ENCODE results near the gene C1QTNF9. TPM values are rescaled to one million over a fixed set of nuclear protein-coding genes. Genes with fewer than 3 reads are reported as not detected.

Gene C1QTNF9
- total and polyA plus RNA-seq, 7 donors: 0.25 to 4.6 (median 2.9) TPM

DNA sequence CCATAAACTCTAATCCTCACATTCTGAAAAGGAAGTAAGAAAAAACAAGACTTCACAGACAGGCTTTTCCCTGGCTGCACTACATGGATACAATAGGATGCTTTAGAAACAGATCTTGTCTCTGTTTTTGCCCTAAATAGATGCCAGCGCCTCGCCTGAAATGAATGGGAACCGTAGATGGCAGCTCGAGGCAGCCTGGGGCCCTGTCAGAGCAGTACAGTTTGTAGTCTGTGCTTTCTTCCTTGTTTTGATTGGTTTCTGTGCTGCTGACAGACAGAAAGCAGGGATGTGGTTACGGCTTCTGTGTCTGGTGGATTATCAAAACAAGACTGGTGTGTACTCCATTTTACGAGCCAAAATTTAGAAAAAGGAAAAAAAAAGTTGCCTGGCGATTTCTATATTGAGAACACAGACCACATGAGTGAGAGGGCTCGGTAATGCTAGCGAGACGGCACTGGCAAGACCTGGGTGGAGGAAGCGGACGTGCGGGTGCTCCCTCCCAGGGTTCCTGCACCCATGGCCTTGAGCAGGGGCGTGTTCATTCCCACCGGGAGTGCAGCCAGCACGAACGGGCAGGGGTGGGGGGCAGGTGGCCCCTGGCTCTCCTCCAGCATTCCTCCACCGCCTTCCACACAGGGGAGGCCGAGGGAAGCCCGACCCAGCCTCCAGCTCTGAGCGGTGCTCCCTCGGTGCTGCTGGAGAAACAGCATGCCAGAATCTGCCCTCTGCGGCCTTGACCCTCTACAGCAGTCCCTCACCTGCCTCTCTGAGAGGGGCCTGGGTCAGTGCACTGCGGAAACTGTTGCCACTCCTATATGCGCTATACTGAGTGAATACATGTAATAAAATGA lies 37.6 kb upstream of the C1QTNF9 start:
- Histone ChIP-seq H3K36me3 (ENCODE audit: insufficient read depth in 1 of 2, low read depth in 1 of 2) (no peaks in the 10 kb centered on the region), H3K27me3 (ENCODE audit: insufficient read depth in 3 of 3, low read length in 2 of 3) (peaks cover 0 to 8% (median 4%) of the 10 kb centered on the region in 3 donors), H3K27ac (peak overlapping the region; percentile 68), H3K4me1 (no peaks in the 10 kb centered on the region), H3K9me3 (no peaks in the 10 kb centered on the region), H3K4me3 (peak overlapping the region; percentile 53)
- intact Hi-C loops (cut with DNase I): no loop called here
- WGBS, 3 donors: 19 to 36% (median 19%) methylated on average over 25 of the region's 25 CpGs
- ATAC-seq (peak; percentile 32 to 74 (median 48)), DNase-seq (peak; percentile 48 to 71)
- TF ChIP-seq, protein P1, sequence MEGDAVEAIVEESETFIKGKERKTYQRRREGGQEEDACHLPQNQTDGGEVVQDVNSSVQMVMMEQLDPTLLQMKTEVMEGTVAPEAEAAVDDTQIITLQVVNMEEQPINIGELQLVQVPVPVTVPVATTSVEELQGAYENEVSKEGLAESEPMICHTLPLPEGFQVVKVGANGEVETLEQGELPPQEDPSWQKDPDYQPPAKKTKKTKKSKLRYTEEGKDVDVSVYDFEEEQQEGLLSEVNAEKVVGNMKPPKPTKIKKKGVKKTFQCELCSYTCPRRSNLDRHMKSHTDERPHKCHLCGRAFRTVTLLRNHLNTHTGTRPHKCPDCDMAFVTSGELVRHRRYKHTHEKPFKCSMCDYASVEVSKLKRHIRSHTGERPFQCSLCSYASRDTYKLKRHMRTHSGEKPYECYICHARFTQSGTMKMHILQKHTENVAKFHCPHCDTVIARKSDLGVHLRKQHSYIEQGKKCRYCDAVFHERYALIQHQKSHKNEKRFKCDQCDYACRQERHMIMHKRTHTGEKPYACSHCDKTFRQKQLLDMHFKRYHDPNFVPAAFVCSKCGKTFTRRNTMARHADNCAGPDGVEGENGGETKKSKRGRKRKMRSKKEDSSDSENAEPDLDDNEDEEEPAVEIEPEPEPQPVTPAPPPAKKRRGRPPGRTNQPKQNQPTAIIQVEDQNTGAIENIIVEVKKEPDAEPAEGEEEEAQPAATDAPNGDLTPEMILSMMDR (IDR thresholded peaks at IDR 0.05): no peak

DNA sequence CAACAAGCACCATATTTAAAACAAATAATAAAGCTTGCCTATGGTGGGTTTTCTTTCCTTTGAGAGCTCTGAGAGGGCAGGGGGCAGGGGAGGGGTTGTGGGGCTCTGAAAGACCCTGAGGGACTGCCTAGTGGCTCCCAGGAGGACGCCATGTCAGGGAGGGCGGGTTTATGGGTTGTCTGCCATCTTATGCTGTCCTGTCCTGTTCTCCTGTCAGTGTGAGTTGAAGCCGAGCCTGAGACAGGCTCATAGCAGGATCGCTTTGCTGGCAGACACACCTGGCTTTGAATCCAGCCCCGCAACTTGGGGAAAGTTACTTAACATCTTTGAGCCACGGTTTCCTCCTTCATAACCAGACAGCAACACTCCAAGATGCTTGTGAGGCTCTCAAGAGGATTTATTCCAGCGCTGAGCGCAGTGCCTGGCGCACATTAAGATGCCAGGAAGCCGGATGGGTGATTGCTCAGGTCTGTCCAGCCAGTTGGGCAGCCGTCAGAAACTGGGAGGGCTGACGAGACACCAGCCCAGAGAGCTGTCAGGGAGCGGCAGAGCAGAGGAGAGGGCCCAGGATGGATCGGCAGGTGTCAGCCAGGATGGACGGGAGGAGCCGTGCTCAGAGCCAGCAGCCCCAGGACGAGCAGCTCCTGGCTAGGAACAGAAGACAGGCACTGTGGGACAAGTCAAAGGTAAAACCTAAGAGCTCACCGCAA lies 36.8 kb upstream of the C1QTNF9 start:
- H3K4me3 ChIP-seq: peak overlapping the region; percentile 53
- H3K9me3 ChIP-seq: no peaks in the 10 kb centered on the region
- H3K27me3 ChIP-seq (ENCODE audit: insufficient read depth in 3 of 3, low read length in 2 of 3): peaks cover 0 to 8% (median 4%) of the 10 kb centered on the region in 3 donors
- 33 to 43% (median 41%) methylated on average over 18 of the region's 18 CpGs for WGBS, 3 donors
- peak in 1 of 2 donors; percentile 31 for DNase-seq
- H3K27ac ChIP-seq: peak overlapping the region; percentile 68
- H3K36me3 ChIP-seq (ENCODE audit: insufficient read depth in 1 of 2, low read depth in 1 of 2): no peaks in the 10 kb centered on the region
- H3K4me1 ChIP-seq: no peaks in the 10 kb centered on the region
- intact Hi-C loops (cut with DNase I): no loop called here
- TF ChIP-seq, protein P1 (IDR thresholded peaks at IDR 0.05): no peak
- ATAC-seq: peak in 1 of 4 donors; percentile 61

DNA sequence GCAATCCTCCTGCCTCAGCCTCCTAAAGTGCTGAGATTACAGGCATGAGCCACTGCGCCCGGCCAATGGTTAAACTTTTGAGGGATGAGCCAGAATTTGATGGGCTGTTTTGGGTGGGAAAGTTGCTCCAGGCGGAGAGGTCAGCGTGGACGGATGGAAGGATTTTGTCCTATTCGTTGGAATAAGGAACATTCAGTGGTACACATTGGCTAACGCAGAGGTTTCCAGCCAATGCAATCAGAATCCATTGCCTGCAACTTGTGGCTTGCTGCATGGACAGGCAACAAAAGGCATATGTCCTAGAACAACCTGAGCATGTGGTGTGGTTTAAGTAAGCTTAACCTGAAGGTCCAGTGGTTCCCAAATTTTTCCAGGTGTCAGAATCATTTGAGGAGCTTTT lies 35.5 kb upstream of the C1QTNF9 start:
- TF ChIP-seq, protein P1 (IDR thresholded peaks at IDR 0.05): no peak
- intact Hi-C loops (cut with DNase I): no loop called here
- H3K27ac ChIP-seq: no peak overlapping the region
- H3K9me3 ChIP-seq: no peaks in the 10 kb centered on the region
- no peaks in the 10 kb centered on the region for H3K4me1 ChIP-seq
- DNase-seq: no peak
- peaks cover 0 to 8% (median 4%) of the 10 kb centered on the region in 3 donors for H3K27me3 ChIP-seq (ENCODE audit: insufficient read depth in 3 of 3, low read length in 2 of 3)
- WGBS, 3 donors: 91 to 93% (median 92%) methylated on average over 7 of the region's 7 CpGs
- no peak overlapping the region for H3K4me3 ChIP-seq
- no peaks in the 10 kb centered on the region for H3K36me3 ChIP-seq (ENCODE audit: insufficient read depth in 1 of 2, low read depth in 1 of 2)
- ATAC-seq: no peak

DNA sequence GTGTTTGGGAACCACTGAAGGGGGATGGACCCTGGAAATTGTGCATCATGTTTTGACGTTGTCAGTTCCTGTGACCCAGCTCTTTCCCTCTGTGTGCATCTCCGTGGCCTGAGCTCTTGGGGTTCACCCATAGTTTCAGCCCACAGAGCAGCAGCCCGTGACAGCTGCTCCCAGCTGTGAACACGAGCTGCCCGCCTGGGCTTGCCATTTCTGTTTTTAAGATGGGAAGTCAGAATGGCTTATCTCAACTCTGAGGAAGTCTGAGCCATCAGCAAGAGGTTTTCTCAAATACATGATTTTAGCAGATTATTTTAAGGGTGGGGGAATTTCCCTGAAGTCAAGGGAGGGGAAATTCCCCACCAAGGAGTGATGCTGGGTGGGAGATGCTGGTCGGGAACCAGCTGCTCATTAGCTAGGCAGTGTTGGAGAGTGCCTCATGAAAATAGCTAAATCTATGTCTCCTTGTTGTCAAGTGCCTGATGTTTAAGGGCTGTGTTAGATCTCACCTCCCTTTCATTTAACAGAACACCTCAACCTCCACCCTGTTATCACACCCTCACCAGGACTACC lies 34.8 kb upstream of the C1QTNF9 start:
- no peaks in the 10 kb centered on the region for H3K36me3 ChIP-seq (ENCODE audit: insufficient read depth in 1 of 2, low read depth in 1 of 2)
- no peak for ATAC-seq
- H3K4me3 ChIP-seq: no peak overlapping the region
- DNase-seq: no peak
- no peaks in the 10 kb centered on the region for H3K9me3 ChIP-seq
- TF ChIP-seq, protein P1 (IDR thresholded peaks at IDR 0.05): no peak
- WGBS, 3 donors: 22 to 48% (median 27%) methylated on average over 6 of the region's 6 CpGs
- no peak overlapping the region for H3K27ac ChIP-seq
- intact Hi-C loops (cut with DNase I): no loop called here
- no peaks in the 10 kb centered on the region for H3K4me1 ChIP-seq
- peaks cover 0 to 8% (median 4%) of the 10 kb centered on the region in 3 donors for H3K27me3 ChIP-seq (ENCODE audit: insufficient read depth in 3 of 3, low read length in 2 of 3)
